ENCODE results near the gene NPAS1. TPM values are rescaled to one million over a fixed set of nuclear protein-coding genes. Genes with fewer than 3 reads are reported as not detected.

Gene NPAS1
- total RNA-seq, 3 donors from 2014 or later (not counting 1 experiment from before 2014, with no cell fraction given): 0.64 to 0.65 TPM; not detected in 1

DNA sequence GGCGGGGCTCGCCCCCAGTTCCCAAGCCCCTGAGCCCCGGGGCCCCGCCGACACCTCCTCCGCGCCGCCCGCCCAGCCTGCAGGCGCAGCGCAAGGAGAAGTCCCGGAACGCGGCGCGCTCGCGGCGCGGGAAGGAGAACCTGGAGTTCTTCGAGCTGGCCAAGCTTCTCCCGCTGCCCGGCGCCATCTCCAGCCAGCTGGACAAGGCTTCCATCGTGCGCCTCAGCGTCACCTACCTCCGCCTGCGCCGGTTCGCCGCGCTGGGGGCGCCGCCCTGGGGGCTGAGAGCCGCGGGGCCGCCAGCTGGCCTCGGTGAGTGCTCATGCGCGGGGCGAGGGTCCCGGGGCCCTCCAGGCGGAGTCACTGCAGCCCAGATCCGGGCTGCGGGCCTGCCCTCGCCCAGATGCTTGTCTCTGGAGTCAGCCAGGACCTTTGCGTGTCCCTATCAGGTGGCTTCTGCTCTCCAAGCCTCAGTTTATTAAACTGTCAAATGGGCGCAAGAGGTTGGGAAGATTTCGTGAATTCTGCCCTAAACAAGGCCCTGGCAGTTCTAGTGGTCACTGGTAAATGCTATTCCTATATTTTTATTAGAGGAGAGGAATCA, 2.0 kb downstream of the NPAS1 start:
- peaks cover 20 to 45% of the 10 kb centered on the region in 2 donors for H3K27me3 Mint-ChIP-seq (ENCODE audit: low read depth in 2 of 2)
- no peak overlapping the region for H3K27ac Mint-ChIP-seq
- H3K4me3 Mint-ChIP-seq: no peak overlapping the region
- H3K27ac ChIP-seq (ENCODE audit: low read length): no peak overlapping the region
- peaks cover 46% of the 10 kb centered on the region for H3K27me3 ChIP-seq (ENCODE audit: control insufficient read depth, insufficient read depth, low read length)
- no peaks in the 10 kb centered on the region for H3K36me3 Mint-ChIP-seq
- H3K36me3 ChIP-seq (ENCODE audit: control insufficient read depth, insufficient read depth, low read length): no peaks in the 10 kb centered on the region
- WGBS (ENCODE audit: insufficient coverage): 8% methylated on average over 49 of the region's 50 CpGs
- TF ChIP-seq, protein P1, sequence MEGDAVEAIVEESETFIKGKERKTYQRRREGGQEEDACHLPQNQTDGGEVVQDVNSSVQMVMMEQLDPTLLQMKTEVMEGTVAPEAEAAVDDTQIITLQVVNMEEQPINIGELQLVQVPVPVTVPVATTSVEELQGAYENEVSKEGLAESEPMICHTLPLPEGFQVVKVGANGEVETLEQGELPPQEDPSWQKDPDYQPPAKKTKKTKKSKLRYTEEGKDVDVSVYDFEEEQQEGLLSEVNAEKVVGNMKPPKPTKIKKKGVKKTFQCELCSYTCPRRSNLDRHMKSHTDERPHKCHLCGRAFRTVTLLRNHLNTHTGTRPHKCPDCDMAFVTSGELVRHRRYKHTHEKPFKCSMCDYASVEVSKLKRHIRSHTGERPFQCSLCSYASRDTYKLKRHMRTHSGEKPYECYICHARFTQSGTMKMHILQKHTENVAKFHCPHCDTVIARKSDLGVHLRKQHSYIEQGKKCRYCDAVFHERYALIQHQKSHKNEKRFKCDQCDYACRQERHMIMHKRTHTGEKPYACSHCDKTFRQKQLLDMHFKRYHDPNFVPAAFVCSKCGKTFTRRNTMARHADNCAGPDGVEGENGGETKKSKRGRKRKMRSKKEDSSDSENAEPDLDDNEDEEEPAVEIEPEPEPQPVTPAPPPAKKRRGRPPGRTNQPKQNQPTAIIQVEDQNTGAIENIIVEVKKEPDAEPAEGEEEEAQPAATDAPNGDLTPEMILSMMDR (IDR thresholded peaks at IDR 0.05): no peak
- ATAC-seq (no peak), DNase-seq (no peak)
- intact Hi-C loops (cut with micrococcal nuclease): no loop called here
- H3K9me3 ChIP-seq (ENCODE audit: control insufficient read depth, insufficient read depth, low read length): no peaks in the 10 kb centered on the region
- peaks cover 0 to 9% of the 10 kb centered on the region in 2 donors for H3K4me1 Mint-ChIP-seq
- no peaks in the 10 kb centered on the region for H3K9me3 Mint-ChIP-seq
- H3K4me3 ChIP-seq (ENCODE audit: low read length): no peak overlapping the region
- peaks cover 24% of the 10 kb centered on the region for H3K4me1 ChIP-seq (ENCODE audit: control insufficient read depth, insufficient read depth, low read length)

DNA sequence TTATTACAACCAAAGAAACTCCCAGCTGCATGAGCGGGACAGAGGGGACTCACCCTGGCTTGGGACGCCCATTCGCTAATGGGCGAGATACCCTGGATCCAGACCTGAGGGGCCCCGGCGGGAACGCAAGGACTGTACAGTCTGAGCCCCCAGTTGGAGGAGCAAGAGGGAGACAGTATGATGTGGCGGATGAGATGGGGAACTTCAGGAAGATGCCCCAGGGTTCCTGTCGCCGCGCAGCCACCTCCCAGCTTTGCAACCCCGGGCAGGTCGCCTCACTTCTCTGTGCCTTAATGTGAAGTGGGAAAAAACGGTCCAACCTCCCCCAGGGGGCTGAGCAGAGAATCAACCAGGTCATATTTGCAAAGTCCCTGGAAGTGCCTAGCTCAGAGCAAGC, 2.5 kb downstream of the NPAS1 start:
- Mint-ChIP-seq H3K27me3 (ENCODE audit: low read depth in 2 of 2) (peaks cover 20 to 42% of the 10 kb centered on the region in 2 donors), H3K9me3 (no peaks in the 10 kb centered on the region)
- intact Hi-C loops (cut with micrococcal nuclease): no loop called here

DNA sequence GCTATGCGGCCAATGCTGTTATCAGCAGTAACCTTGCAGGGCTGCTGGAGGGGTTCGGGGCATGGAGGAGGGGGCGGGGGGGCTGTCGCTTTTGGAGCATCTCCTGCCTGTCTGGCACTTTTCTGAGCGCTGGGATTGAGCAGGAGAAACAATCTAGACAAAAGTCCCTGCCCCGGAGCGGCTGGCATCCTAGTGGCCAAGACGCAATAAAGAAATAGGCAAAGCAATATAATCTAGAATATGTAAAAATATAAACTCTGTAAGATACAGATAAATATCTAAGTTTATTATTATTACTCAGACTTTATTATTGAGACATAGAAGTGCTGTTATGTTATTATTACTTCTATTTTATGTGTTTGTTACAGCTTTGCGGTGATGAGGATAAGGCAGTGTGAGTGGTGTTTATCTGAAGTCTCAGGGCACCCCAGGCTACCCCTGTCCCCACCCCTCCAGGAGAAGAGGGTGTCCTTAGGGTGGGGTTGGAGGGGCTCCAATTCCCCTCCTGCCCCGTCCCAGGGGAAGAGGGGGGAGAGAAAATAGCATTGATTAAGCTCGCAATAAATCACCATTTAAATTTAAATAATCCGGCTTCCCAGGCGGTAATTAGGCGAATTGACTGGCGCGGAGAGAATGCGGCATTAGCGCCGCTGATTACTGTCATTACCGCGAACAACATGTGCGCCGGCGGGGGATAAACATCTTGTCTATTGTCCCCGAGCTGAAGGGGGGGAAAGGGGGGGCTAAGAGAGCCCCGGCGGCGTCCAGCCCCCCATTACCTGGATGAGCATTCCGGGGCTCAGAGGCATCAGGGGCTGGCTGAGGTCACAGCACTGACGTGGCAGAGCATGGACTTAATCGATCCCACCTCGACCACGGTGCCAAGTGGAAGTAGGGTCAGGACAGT, 3.2 kb downstream of the NPAS1 start:
- H3K4me1 Mint-ChIP-seq: peaks cover 0 to 9% of the 10 kb centered on the region in 2 donors
- DNase-seq (no peak), ATAC-seq (peak in 2 of 3 donors; percentile 10 to 46)
- Histone ChIP-seq H3K36me3 (ENCODE audit: control insufficient read depth, insufficient read depth, low read length) (no peaks in the 10 kb centered on the region), H3K9me3 (ENCODE audit: control insufficient read depth, insufficient read depth, low read length) (no peaks in the 10 kb centered on the region), H3K4me3 (ENCODE audit: low read length) (no peak overlapping the region), H3K4me1 (ENCODE audit: control insufficient read depth, insufficient read depth, low read length) (peaks cover 24% of the 10 kb centered on the region), H3K27me3 (ENCODE audit: control insufficient read depth, insufficient read depth, low read length) (peaks cover 46% of the 10 kb centered on the region), H3K27ac (ENCODE audit: low read length) (no peak overlapping the region)
- H3K27ac Mint-ChIP-seq: no peak overlapping the region
- peaks cover 26 to 46% of the 10 kb centered on the region in 2 donors for H3K27me3 Mint-ChIP-seq (ENCODE audit: low read depth in 2 of 2)
- TF ChIP-seq, protein P1 (IDR thresholded peaks at IDR 0.05): no peak
- H3K4me3 Mint-ChIP-seq: no peak overlapping the region
- whole genome bisulfite sequencing (ENCODE audit: insufficient coverage): 7% methylated on average over 30 of the region's 33 CpGs
- no peaks in the 10 kb centered on the region for H3K9me3 Mint-ChIP-seq
- intact Hi-C loops (cut with micrococcal nuclease): no loop called here
- H3K36me3 Mint-ChIP-seq: no peaks in the 10 kb centered on the region

More for the DNA sequence above, 2.5 kb downstream of the NPAS1 start:
- 35% methylated on average over 14 of the region's 14 CpGs for WGBS (ENCODE audit: insufficient coverage)
- Histone ChIP-seq H3K9me3 (ENCODE audit: control insufficient read depth, insufficient read depth, low read length) (no peaks in the 10 kb centered on the region), H3K4me3 (ENCODE audit: low read length) (no peak overlapping the region), H3K27me3 (ENCODE audit: control insufficient read depth, insufficient read depth, low read length) (peaks cover 46% of the 10 kb centered on the region), H3K36me3 (ENCODE audit: control insufficient read depth, insufficient read depth, low read length) (no peaks in the 10 kb centered on the region), H3K4me1 (ENCODE audit: control insufficient read depth, insufficient read depth, low read length) (peaks cover 24% of the 10 kb centered on the region), H3K27ac (ENCODE audit: low read length) (no peak overlapping the region)
- H3K36me3 Mint-ChIP-seq: no peaks in the 10 kb centered on the region
- no peak overlapping the region for H3K4me3 Mint-ChIP-seq
- DNase-seq (no peak), ATAC-seq (no peak)
- H3K27ac Mint-ChIP-seq: no peak overlapping the region
- H3K4me1 Mint-ChIP-seq: peaks cover 0 to 9% of the 10 kb centered on the region in 2 donors
- TF ChIP-seq, protein P1 (IDR thresholded peaks at IDR 0.05): no peak
